ENCODE measurements around the gene PCYT1A. TPM values are rescaled to one million over a fixed set of nuclear protein-coding genes. Genes with fewer than 3 reads are reported as not detected.

The PCYT1A gene
- total RNA-seq, 1 donor from 2014 or later: 74.4 TPM

- no peak for DNase-seq (ENCODE audit: low spot score)
- no peak for TF ChIP-seq CTCF (IDR thresholded peaks at IDR 0.05)
- no peaks in the 10 kb centered on the region for H3K9me3 Mint-ChIP-seq (ENCODE audit: low read depth)
- H3K4me3 Mint-ChIP-seq (ENCODE audit: unreplicated experiment): no peak overlapping the region
- H3K27me3 Mint-ChIP-seq (ENCODE audit: low read depth): no peaks in the 10 kb centered on the region
- H3K4me1 Mint-ChIP-seq (ENCODE audit: low read depth): peaks cover 17% of the 10 kb centered on the region
- peaks cover 10% of the 10 kb centered on the region for H3K36me3 Mint-ChIP-seq (ENCODE audit: low read depth)
- no peak overlapping the region for H3K27ac Mint-ChIP-seq (ENCODE audit: unreplicated experiment)
Measured at GRCh38 chr3:196272826-196273225, 14.7 kb downstream of the PCYT1A start.

- no peak for TF ChIP-seq CTCF (IDR thresholded peaks at IDR 0.05)
- H3K4me3 Mint-ChIP-seq (ENCODE audit: unreplicated experiment): no peak overlapping the region
- no peak overlapping the region for H3K27ac Mint-ChIP-seq (ENCODE audit: unreplicated experiment)
- no peak for DNase-seq (ENCODE audit: low spot score)
- H3K27me3 Mint-ChIP-seq (ENCODE audit: low read depth): no peaks in the 10 kb centered on the region
- peaks cover 12% of the 10 kb centered on the region for H3K4me1 Mint-ChIP-seq (ENCODE audit: low read depth)
- H3K9me3 Mint-ChIP-seq (ENCODE audit: low read depth): no peaks in the 10 kb centered on the region
- peaks cover 16% of the 10 kb centered on the region for H3K36me3 Mint-ChIP-seq (ENCODE audit: low read depth)
Measured at GRCh38 chr3:196270499-196270898, 17.0 kb downstream of the PCYT1A start.

- no peak overlapping the region for H3K4me3 Mint-ChIP-seq (ENCODE audit: unreplicated experiment)
- no peaks in the 10 kb centered on the region for H3K27me3 Mint-ChIP-seq (ENCODE audit: low read depth)
- peaks cover 22% of the 10 kb centered on the region for H3K36me3 Mint-ChIP-seq (ENCODE audit: low read depth)
- no peak for DNase-seq (ENCODE audit: low spot score)
- TF ChIP-seq CTCF (IDR thresholded peaks at IDR 0.05): no peak
- no peak overlapping the region for H3K27ac Mint-ChIP-seq (ENCODE audit: unreplicated experiment)
- no peaks in the 10 kb centered on the region for H3K9me3 Mint-ChIP-seq (ENCODE audit: low read depth)
- no peaks in the 10 kb centered on the region for H3K4me1 Mint-ChIP-seq (ENCODE audit: low read depth)
Measured at GRCh38 chr3:196268284-196269163, 19.0 kb downstream of the PCYT1A start.

GRCh38 chr3:196263819-196264218, 23.7 kb downstream of the PCYT1A start:
- Mint-ChIP-seq H3K27me3 (ENCODE audit: low read depth) (no peaks in the 10 kb centered on the region), H3K4me3 (ENCODE audit: unreplicated experiment) (no peak overlapping the region), H3K36me3 (ENCODE audit: low read depth) (peaks cover 19% of the 10 kb centered on the region), H3K9me3 (ENCODE audit: low read depth) (no peaks in the 10 kb centered on the region), H3K27ac (ENCODE audit: unreplicated experiment) (no peak overlapping the region), H3K4me1 (ENCODE audit: low read depth) (no peaks in the 10 kb centered on the region)
- DNase-seq (ENCODE audit: low spot score): no peak
- no peak for TF ChIP-seq CTCF (IDR thresholded peaks at IDR 0.05)

- Mint-ChIP-seq H3K27ac (ENCODE audit: unreplicated experiment) (no peak overlapping the region), H3K27me3 (ENCODE audit: low read depth) (no peaks in the 10 kb centered on the region), H3K4me1 (ENCODE audit: low read depth) (no peaks in the 10 kb centered on the region), H3K36me3 (ENCODE audit: low read depth) (peaks cover 15% of the 10 kb centered on the region), H3K4me3 (ENCODE audit: unreplicated experiment) (no peak overlapping the region), H3K9me3 (ENCODE audit: low read depth) (no peaks in the 10 kb centered on the region)
- no peak for DNase-seq (ENCODE audit: low spot score)
- TF ChIP-seq CTCF (IDR thresholded peaks at IDR 0.05): no peak
Measured at GRCh38 chr3:196260784-196261183, 26.7 kb downstream of the PCYT1A start.

Measured in chondrocyte (in vitro differentiated cells).